Measurements from ENCODE around the gene PRICKLE2. TPM values are rescaled to one million over a fixed set of nuclear protein-coding genes. Genes with fewer than 3 reads are reported as not detected.

Gene PRICKLE2
- total RNA-seq, 1 donor from 2014 or later = 24.7 TPM

DNA sequence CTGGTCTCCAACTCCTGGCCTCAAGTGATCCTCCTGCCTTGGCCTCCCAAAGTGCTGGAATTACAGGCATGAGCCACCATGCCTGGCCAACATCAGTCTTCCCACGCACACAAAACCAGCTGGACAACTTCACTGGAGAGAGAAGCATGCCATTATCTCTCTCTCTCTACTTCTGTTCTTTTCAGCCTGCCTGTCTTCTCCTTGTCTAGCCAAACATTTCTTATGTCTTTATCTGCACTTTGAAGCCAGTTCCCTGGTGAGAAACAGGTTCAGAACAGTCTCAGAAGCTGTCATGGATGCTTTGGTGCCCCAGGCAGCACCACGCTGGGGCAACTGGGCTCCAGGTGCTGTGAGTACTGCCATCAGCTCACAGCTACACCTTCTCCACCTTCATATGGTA is 79.8 kb downstream of the PRICKLE2 start:
- H3K36me3 Mint-ChIP-seq (ENCODE audit: unreplicated experiment) = peaks cover 21% of the 10 kb centered on the region
- H3K4me3 Mint-ChIP-seq (ENCODE audit: unreplicated experiment) = no peak overlapping the region
- H3K27me3 Mint-ChIP-seq (ENCODE audit: unreplicated experiment) = no peaks in the 10 kb centered on the region
- peaks cover 29% of the 10 kb centered on the region for H3K4me1 Mint-ChIP-seq (ENCODE audit: unreplicated experiment)
- TF ChIP-seq, protein P1, sequence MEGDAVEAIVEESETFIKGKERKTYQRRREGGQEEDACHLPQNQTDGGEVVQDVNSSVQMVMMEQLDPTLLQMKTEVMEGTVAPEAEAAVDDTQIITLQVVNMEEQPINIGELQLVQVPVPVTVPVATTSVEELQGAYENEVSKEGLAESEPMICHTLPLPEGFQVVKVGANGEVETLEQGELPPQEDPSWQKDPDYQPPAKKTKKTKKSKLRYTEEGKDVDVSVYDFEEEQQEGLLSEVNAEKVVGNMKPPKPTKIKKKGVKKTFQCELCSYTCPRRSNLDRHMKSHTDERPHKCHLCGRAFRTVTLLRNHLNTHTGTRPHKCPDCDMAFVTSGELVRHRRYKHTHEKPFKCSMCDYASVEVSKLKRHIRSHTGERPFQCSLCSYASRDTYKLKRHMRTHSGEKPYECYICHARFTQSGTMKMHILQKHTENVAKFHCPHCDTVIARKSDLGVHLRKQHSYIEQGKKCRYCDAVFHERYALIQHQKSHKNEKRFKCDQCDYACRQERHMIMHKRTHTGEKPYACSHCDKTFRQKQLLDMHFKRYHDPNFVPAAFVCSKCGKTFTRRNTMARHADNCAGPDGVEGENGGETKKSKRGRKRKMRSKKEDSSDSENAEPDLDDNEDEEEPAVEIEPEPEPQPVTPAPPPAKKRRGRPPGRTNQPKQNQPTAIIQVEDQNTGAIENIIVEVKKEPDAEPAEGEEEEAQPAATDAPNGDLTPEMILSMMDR (IDR thresholded peaks at IDR 0.05) = no peak
- H3K27ac Mint-ChIP-seq (ENCODE audit: unreplicated experiment) = no peak overlapping the region
- no peak for DNase-seq (ENCODE audit: extremely low spot score, unreplicated experiment)
- H3K9me3 Mint-ChIP-seq (ENCODE audit: unreplicated experiment) = no peaks in the 10 kb centered on the region

DNA sequence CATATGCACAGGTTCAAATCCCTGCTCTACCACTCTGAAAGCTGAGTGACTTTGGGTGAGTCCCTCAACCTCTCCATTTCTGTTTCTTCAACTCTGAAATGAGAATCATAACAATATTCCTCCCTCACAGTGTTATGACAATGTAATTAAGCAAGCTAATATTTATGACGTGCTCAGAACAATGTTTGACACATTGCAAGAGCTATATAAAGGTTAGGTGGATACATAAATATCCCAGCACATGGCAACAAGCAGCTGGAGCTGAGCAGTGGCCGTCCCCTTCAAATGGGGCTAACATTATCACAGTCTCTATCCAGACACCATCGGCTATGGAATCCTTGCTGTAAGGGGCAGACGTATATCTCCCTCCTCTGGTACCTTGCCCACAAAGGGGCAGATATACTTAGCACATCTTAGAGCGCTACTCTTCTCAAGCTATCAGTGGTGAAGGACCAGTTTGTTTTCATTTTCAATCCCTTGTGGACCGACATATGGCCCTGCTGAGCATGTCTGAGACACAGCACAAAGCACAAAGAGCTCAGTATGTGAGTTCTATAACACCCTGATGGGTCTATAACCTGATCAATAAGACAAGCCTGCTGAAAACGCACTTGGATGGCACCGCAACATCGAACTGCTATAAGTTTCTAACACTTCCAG is 80.9 kb downstream of the PRICKLE2 start:
- H3K36me3 Mint-ChIP-seq (ENCODE audit: unreplicated experiment) = peaks cover 23% of the 10 kb centered on the region
- H3K9me3 Mint-ChIP-seq (ENCODE audit: unreplicated experiment) = no peaks in the 10 kb centered on the region
- H3K27ac Mint-ChIP-seq (ENCODE audit: unreplicated experiment) = peak overlapping the region; percentile 48
- no peak for DNase-seq (ENCODE audit: extremely low spot score, unreplicated experiment)
- peaks cover 20% of the 10 kb centered on the region for H3K4me1 Mint-ChIP-seq (ENCODE audit: unreplicated experiment)
- TF ChIP-seq, protein P1 (IDR thresholded peaks at IDR 0.05) = no peak
- H3K27me3 Mint-ChIP-seq (ENCODE audit: unreplicated experiment) = no peaks in the 10 kb centered on the region
- H3K4me3 Mint-ChIP-seq (ENCODE audit: unreplicated experiment) = no peak overlapping the region

DNA sequence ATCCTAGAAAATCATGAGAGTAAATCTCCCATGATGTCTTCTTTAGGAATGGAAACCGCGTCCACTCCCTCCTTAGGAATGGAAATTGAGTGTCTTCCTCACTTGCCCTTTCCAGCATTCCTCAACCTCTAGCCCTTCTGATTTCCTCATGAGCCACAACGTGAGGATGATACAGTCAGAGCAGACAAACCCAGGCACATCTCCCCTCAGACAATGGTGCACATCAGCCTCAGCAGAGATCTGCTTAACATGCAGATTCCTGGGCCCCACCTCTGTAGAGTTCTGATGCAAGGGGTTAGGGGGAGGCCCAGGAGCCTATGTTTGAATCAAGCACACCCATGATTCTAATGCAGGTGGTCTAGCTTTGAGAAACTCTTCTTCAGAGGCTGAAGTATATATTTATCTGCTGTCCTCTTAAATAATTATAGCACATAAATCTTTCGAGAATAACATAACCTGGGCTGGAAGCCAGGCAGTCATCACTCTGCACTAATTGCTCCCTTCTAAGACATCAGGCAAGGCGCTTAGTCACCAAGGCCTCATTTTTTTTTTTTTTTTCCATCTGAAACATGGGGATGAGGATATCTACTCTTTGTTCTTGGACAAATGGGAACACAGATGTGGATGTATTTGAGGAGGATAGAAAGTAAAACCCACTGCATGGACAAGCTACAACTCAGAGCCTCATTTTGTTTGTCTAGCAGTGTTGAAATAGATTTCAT is 81.7 kb downstream of the PRICKLE2 start:
- Mint-ChIP-seq H3K9me3 (ENCODE audit: unreplicated experiment) (no peaks in the 10 kb centered on the region), H3K4me3 (ENCODE audit: unreplicated experiment) (no peak overlapping the region), H3K27me3 (ENCODE audit: unreplicated experiment) (no peaks in the 10 kb centered on the region), H3K36me3 (ENCODE audit: unreplicated experiment) (peaks cover 25% of the 10 kb centered on the region), H3K4me1 (ENCODE audit: unreplicated experiment) (peaks cover 13% of the 10 kb centered on the region), H3K27ac (ENCODE audit: unreplicated experiment) (peak overlapping the region; percentile 43)
- TF ChIP-seq, protein P1 (IDR thresholded peaks at IDR 0.05) = no peak
- DNase-seq (ENCODE audit: extremely low spot score, unreplicated experiment) = no peak

DNA sequence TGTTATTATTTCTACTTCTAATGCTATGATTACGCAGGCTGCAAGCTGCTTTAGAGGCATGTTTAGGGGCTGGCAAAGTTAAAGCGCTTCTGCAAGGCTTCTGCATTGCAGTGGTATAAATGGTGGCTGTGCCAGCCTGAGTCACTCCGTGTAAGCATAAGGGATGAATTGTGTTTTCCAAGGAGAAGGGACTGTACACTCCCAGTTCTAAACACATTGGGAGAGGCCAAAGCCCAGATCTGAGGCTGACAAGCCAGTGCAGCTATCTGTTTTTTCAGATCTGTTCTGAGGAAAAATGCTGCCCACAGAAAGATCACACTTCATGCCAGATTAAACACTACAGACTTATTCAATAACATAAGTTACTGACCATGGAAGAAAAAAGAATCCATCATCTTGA is 83.8 kb downstream of the PRICKLE2 start:
- no peak overlapping the region for H3K4me3 Mint-ChIP-seq (ENCODE audit: unreplicated experiment)
- H3K27ac Mint-ChIP-seq (ENCODE audit: unreplicated experiment) = no peak overlapping the region
- peaks cover 16% of the 10 kb centered on the region for H3K36me3 Mint-ChIP-seq (ENCODE audit: unreplicated experiment)
- no peak for DNase-seq (ENCODE audit: extremely low spot score, unreplicated experiment)
- no peaks in the 10 kb centered on the region for H3K27me3 Mint-ChIP-seq (ENCODE audit: unreplicated experiment)
- peaks cover 13% of the 10 kb centered on the region for H3K4me1 Mint-ChIP-seq (ENCODE audit: unreplicated experiment)
- H3K9me3 Mint-ChIP-seq (ENCODE audit: unreplicated experiment) = no peaks in the 10 kb centered on the region
- TF ChIP-seq, protein P1 (IDR thresholded peaks at IDR 0.05) = no peak

DNA sequence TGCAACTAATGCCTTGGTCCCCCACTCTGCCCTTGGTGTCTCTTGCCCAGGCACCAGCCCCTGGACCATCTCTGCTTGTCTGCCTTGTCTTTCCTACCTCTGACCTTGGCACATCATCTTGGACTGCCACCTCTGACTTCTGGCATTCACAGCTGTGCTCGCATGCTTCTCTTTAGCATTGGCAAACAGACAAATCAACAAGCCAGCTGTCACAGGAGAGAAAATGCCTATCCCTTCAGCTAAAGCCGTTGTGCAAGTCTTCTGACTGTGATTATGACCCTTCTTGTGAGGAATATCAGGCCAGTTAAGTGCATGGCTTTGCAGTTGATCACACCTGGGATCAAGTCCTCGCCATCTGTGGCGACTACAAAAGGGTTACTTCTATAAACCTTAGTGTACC is 84.6 kb downstream of the PRICKLE2 start:
- Mint-ChIP-seq H3K27ac (ENCODE audit: unreplicated experiment) (no peak overlapping the region), H3K36me3 (ENCODE audit: unreplicated experiment) (peaks cover 11% of the 10 kb centered on the region), H3K4me3 (ENCODE audit: unreplicated experiment) (no peak overlapping the region), H3K27me3 (ENCODE audit: unreplicated experiment) (no peaks in the 10 kb centered on the region), H3K4me1 (ENCODE audit: unreplicated experiment) (peaks cover 13% of the 10 kb centered on the region), H3K9me3 (ENCODE audit: unreplicated experiment) (no peaks in the 10 kb centered on the region)
- no peak for DNase-seq (ENCODE audit: extremely low spot score, unreplicated experiment)
- TF ChIP-seq, protein P1 (IDR thresholded peaks at IDR 0.05) = no peak
